SH-SY5Y (cell line): ENCODE data around the gene BPIFB1.

ENCODE experiments used
- GATA2 ChIP-seq: IDR thresholded peaks from 2 replicates; pipeline ENCODE4 v1.6.1; 2011; ENCODE audit warnings: mild to moderate bottlenecking, low read depth, low read length
- GATA3 ChIP-seq: IDR thresholded peaks from 2 replicates; pipeline ENCODE4 v1.6.1; 2011; ENCODE audit warnings: low read depth, mild to moderate bottlenecking, low read length, moderate library complexity

The BPIFB1 gene, protein sequence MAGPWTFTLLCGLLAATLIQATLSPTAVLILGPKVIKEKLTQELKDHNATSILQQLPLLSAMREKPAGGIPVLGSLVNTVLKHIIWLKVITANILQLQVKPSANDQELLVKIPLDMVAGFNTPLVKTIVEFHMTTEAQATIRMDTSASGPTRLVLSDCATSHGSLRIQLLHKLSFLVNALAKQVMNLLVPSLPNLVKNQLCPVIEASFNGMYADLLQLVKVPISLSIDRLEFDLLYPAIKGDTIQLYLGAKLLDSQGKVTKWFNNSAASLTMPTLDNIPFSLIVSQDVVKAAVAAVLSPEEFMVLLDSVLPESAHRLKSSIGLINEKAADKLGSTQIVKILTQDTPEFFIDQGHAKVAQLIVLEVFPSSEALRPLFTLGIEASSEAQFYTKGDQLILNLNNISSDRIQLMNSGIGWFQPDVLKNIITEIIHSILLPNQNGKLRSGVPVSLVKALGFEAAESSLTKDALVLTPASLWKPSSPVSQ

GRCh38 chr20:33282991-33283555, at the start of gene BPIFB1:
Gene BPIFB1, plus strand, starts transcription at chr20:33283214. Its CDS starts 2,860 bp downstream, at chr20:33286074.
- TF ChIP-seq GATA3 (no peak), GATA2 (no peak)

DNA sequence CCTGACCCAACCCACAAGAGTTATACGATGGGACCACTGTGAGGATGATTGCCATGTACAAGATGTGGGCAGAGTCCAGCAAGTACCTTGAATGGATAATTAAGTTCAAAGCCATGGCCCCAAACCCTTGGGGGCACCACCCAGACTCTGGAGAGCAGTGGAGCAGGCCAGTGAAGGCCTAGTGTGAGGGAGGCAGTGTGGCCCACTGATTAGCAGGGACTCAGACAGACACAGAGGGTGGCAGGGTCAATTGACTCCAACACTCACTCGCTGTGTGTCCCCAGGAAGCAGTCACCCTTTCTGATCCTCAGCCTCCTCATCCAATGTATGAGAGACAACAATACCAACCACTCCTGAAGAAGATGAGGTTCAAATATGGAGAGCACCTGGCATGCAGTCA, 49.0 kb upstream of the BPIFB1 start:
- TF ChIP-seq GATA2 (no peak), GATA3 (no peak)

GRCh38 chr20:33235696-33236095, 47.3 kb upstream of the BPIFB1 start, which contains the start of gene BPIFA1:
Gene BPIFA1, plus strand, starts transcription at chr20:33235996. Its CDS starts 1,716 bp downstream, at chr20:33237712.
- no peak for TF ChIP-seq GATA2
- TF ChIP-seq GATA3: no peak

DNA sequence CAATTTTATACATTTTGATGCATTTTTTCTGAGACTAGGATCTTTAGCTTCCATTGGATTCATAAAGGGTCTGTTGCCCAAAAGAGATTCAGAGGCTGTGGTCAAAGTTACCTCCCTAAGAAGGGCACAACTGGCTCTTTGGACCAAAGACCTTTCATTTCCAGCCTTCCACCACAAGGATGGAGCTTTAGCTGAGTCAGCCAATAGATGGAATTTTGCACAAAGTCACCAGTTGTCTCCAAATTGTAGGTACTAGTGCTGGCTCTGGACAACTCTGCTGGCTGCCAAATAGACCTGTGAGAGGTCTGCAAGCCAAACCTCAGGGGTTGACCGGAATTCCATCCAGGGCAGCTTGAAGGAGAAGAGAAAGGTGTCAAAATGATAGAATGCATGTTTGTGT, 46.7 kb upstream of the BPIFB1 start:
- no peak for TF ChIP-seq GATA2
- no peak for TF ChIP-seq GATA3

- TF ChIP-seq GATA3 (no peak), GATA2 (no peak)
Measured at GRCh38 chr20:33237989-33238388, 45.0 kb upstream of the BPIFB1 start.

GRCh38 chr20:33239418-33239817, 43.6 kb upstream of the BPIFB1 start:
- TF ChIP-seq GATA2 (no peak), GATA3 (no peak)

DNA sequence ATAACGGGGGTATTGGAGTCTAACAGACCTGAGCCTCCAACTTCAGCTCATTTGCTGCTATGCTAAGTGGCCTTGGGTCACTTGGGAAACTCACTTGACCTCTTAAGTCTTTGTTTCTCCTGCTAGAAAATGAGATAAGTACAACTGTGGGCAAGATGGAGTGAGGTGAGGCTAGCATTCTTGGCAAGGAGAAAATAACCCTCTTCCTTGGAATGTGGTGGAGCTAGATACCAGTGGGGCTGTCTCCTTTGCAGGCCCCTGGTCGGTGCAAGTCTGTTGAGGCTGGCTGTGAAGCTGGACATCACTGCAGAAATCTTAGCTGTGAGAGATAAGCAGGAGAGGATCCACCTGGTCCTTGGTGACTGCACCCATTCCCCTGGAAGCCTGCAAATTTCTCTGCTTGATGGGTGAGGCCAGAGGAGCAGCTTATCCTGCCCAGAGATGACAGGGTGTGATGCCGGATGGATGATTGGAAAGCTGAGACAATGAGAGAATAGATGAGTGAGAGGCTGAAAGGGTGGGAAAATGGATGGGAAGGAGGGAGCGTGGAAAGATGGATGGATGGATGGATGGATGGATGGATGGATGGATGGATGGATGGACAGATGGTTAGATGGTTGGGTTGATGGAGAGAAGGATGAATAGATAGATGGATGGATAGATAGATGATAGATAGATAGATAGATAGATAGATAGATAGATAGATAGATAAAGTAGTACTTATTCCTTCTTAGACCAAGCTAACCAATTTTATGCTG, 42.9 kb upstream of the BPIFB1 start:
- no peak for TF ChIP-seq GATA3
- no peak for TF ChIP-seq GATA2

DNA sequence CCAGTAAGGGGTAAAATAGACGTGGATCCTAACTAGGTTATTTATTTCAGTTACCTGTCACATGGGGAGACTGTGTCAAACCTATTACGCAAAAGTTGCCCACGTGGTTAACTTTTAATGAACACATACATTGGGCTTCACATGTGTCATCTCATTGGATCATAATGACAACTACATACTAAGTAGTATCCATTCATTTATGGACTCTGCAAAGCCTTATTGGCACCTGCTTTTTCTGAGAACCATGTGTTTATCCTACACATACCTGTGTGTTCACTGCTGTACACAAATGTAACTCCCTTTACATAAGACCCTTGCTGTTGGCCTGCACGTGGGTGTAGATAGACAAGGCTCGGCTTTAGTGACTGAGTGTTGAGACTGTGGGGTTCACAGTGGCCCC, 42.1 kb upstream of the BPIFB1 start:
- TF ChIP-seq GATA3: no peak
- TF ChIP-seq GATA2: no peak

- no peak for TF ChIP-seq GATA2
- no peak for TF ChIP-seq GATA3
Measured at GRCh38 chr20:33242319-33243100, 40.5 kb upstream of the BPIFB1 start.

DNA sequence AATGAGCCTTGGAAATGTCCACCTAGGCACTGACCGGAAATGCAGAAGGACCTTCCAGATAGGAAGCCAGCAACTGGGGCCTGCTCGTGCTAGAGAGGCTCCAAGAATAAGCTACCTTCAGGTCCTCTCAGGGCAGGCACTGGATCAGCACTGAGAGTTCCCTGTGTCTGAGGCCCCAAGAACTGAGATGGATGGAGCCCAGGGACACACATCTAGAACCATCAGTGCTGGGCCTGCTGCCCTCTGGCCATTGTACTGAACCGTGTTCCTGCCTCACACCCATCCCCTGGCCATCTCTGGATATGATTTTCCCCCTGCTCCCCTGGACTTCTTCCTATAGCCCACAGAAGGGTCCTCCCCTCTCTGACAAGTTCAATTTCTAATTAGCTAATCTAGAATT, 36.9 kb upstream of the BPIFB1 start:
- no peak for TF ChIP-seq GATA3
- TF ChIP-seq GATA2: no peak

GRCh38 chr20:33249456-33249855, 33.6 kb upstream of the BPIFB1 start:
- no peak for TF ChIP-seq GATA2
- no peak for TF ChIP-seq GATA3

DNA sequence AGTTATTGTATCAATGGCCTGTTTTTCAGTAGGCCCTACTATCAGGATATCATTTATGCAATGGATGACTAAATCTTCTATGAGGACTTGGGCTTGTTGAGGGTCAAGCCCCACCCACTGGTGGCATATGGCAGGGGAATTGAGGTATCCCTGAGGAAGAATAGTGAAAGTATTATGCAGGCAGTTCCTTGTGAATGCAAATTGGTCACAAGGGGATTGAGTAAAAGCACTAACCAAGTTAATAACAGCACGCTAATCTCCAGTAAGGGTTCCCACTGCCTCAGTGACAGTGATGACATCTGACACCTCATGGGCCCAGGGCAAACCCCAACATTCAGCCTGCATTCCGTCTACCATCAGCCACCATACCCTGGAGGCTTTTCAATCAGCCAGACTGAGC, 32.3 kb upstream of the BPIFB1 start:
- TF ChIP-seq GATA2 (no peak), GATA3 (no peak)

DNA sequence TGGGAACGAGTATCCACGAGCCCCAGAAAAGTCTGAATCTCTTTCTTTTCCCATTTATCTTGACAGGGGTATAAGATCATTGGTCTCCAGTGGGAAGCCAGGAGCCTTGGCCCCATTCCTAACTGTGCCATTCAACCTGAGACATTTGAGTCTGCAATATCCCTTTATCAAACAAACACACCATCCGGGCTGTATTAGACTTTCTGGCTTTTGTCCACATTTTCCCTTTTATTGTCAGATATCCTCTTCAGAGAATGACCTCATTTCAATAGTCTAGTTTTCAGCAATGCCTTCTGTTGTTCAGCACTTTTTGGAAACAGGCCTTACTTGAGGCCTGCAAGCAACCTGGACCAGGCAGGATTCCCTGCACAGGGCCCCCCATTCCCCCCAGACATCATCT, 31.5 kb upstream of the BPIFB1 start:
- TF ChIP-seq GATA2 (no peak), GATA3 (no peak)

GRCh38 chr20:33252460-33252859, 30.6 kb upstream of the BPIFB1 start:
- no peak for TF ChIP-seq GATA3

DNA sequence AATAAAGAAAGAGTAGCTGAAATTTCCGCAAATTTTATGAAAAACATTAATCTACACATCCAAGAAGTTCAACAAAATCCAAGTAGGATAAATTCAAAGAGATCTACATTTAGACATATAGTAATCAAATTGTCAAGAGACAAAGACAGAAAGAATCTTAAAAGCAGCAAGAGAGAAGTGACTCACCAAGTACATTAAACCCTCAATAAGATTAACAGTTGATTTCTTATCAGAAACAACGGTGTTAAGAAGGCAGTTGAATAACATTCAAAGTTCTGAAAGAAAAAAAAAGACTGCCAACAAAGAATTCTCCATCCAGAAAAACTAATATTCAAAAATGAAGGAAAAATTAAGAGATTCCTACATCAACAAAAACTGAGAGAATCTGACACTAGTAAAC, 28.0 kb upstream of the BPIFB1 start:
- TF ChIP-seq GATA2: no peak
- TF ChIP-seq GATA3: no peak
